H9 (cell line): ENCODE measurements around the gene SEC11A. TPM values are rescaled to one million over a fixed set of nuclear protein-coding genes. Genes with fewer than 3 reads are reported as not detected.

Experiments
- DNase-seq: peaks from one replicate; pipeline ENCODE4 v3.0.0-alpha.2; 2017
- H2AFZ ChIP-seq: one replicate; pipeline ENCODE4 v1.6.1; 2013; ENCODE audit warnings: mild to moderate bottlenecking, low read length, control low read depth, moderate library complexity
- H2AK5ac ChIP-seq: 2 replicates; pipeline ENCODE4 v1.6.1; 2013; ENCODE audit warnings: low read length, control low read depth, mixed read lengths; ENCODE audit not compliant: insufficient read length
- H2BK120ac ChIP-seq: one replicate; pipeline ENCODE4 v1.6.1; 2013; ENCODE audit warnings: low read depth, mild to moderate bottlenecking, low read length, control low read depth, inconsistent platforms; ENCODE audit not compliant: poor library complexity, severe bottlenecking
- H2BK12ac ChIP-seq: 2 replicates; pipeline ENCODE4 v1.6.1; 2013; ENCODE audit warnings: low read length, control low read depth, mixed read lengths, low read depth; ENCODE audit not compliant: insufficient read length
- H2BK15ac ChIP-seq: 2 replicates; pipeline ENCODE4 v1.6.1; 2013; ENCODE audit warnings: low read depth, low read length, control low read depth
- H2BK20ac ChIP-seq: one replicate; pipeline ENCODE4 v1.6.1; 2013; ENCODE audit warnings: low read depth, mild to moderate bottlenecking, low read length, control low read depth, inconsistent platforms; ENCODE audit not compliant: poor library complexity, severe bottlenecking
- H2BK5ac ChIP-seq: 2 replicates; pipeline ENCODE4 v1.6.1; 2013; ENCODE audit warnings: low read length, control low read depth, mixed read lengths; ENCODE audit not compliant: insufficient read length
- H3K14ac ChIP-seq: 2 replicates; pipeline ENCODE4 v1.6.1; 2013; ENCODE audit warnings: low read length, control low read depth; ENCODE audit not compliant: insufficient read depth
- H3K18ac ChIP-seq: 2 replicates; pipeline ENCODE4 v1.6.1; 2013; ENCODE audit warnings: low read depth, mild to moderate bottlenecking, mixed read lengths, low read length, control low read depth; ENCODE audit not compliant: insufficient read length
- H3K23ac ChIP-seq: 2 replicates; pipeline ENCODE4 v1.6.1; 2013; ENCODE audit warnings: low read length, control low read depth, mixed read lengths, low read depth; ENCODE audit not compliant: insufficient read length
- H3K23me2 ChIP-seq: 2 replicates; pipeline ENCODE4 v1.6.1; 2013; ENCODE audit warnings: low read depth, mild to moderate bottlenecking, mixed read lengths, low read length, control low read depth; ENCODE audit not compliant: insufficient read length, poor library complexity, severe bottlenecking
- H3K27ac ChIP-seq: 2 replicates; pipeline ENCODE4 v1.5.1; 2013; ENCODE audit warnings: low read length, control low read depth, mixed read lengths, low read depth; ENCODE audit not compliant: insufficient read length
- H3K27me3 ChIP-seq: 2 replicates; pipeline ENCODE4 v1.6.1; 2013; ENCODE audit warnings: low read length, control low read depth, inconsistent platforms; ENCODE audit not compliant: insufficient read depth
- H3K4ac ChIP-seq: 2 replicates; pipeline ENCODE4 v1.6.1; 2013; ENCODE audit warnings: low read depth, mild to moderate bottlenecking, control low read depth, inconsistent platforms, low read length, moderate library complexity
- H3K4me1 ChIP-seq: 2 replicates; pipeline ENCODE4 v1.6.1; 2013; ENCODE audit warnings: low read length, control low read depth, inconsistent platforms; ENCODE audit not compliant: insufficient read depth
- H3K4me2 ChIP-seq: 2 replicates; pipeline ENCODE4 v1.6.1; 2013; ENCODE audit warnings: low read length, control low read depth, mixed read lengths; ENCODE audit not compliant: insufficient read length, insufficient read depth
- H3K56ac ChIP-seq: 2 replicates; pipeline ENCODE4 v1.6.1; 2013; ENCODE audit warnings: low read depth, mild to moderate bottlenecking, mixed read lengths, low read length, control low read depth; ENCODE audit not compliant: insufficient read length
- H3K79me1 ChIP-seq: 2 replicates; pipeline ENCODE4 v1.6.1; 2013; ENCODE audit warnings: low read depth, mild to moderate bottlenecking, moderate library complexity, low read length, control low read depth, inconsistent platforms; ENCODE audit not compliant: insufficient read depth, poor library complexity, severe bottlenecking
- H3K79me2 ChIP-seq: 2 replicates; pipeline ENCODE4 v1.6.1; 2013; ENCODE audit warnings: low read length, control low read depth, inconsistent platforms; ENCODE audit not compliant: insufficient read depth
- H3K9ac ChIP-seq: 2 replicates; pipeline ENCODE4 v1.6.1; 2013; ENCODE audit warnings: low read length, control low read depth, mixed read lengths; ENCODE audit not compliant: insufficient read length; ENCODE audit errors: extremely low read depth
- H3K9me3 ChIP-seq: one replicate; pipeline ENCODE4 v1.6.1; 2013; ENCODE audit warnings: low read depth, low read length, inconsistent platforms; ENCODE audit not compliant: control insufficient read depth
- H3T11ph ChIP-seq: one replicate; pipeline ENCODE4 v1.6.1; 2013; ENCODE audit warnings: mild to moderate bottlenecking, low read length, control low read depth, inconsistent platforms
- H4K20me1 ChIP-seq: one replicate; pipeline ENCODE4 v1.6.1; 2013; ENCODE audit not compliant: control insufficient read depth, insufficient read length, insufficient read depth
- H4K5ac ChIP-seq: 2 replicates; pipeline ENCODE4 v1.6.1; 2013; ENCODE audit warnings: low read depth, mild to moderate bottlenecking, mixed read lengths, low read length, control low read depth; ENCODE audit not compliant: insufficient read length
- H4K8ac ChIP-seq: replicated peaks from 2 replicates; pipeline ENCODE4 v1.6.1; 2013; ENCODE audit warnings: low read length, control low read depth, mixed read lengths, low read depth; ENCODE audit not compliant: insufficient read length
- H4K91ac ChIP-seq: 2 replicates; pipeline ENCODE4 v1.6.1; 2013; ENCODE audit warnings: low read depth, mild to moderate bottlenecking, moderate library complexity, mixed read lengths, low read length, control low read depth; ENCODE audit not compliant: insufficient read length
- H3K27ac Mint-ChIP-seq, 3 experiments: 2 replicates in 2 of 3; 3 replicates in 1 of 3; pipeline ENCODE4 v1.8.0; 2020 to 2021; ENCODE audit warnings: mixed read lengths in 3 of 3, mild to moderate bottlenecking in 1 of 3, moderate library complexity in 1 of 3
- H3K27me3 Mint-ChIP-seq: 2 replicates; pipeline ENCODE4 v1.8.0; 2021; ENCODE audit warnings: low read depth, mild to moderate bottlenecking, moderate library complexity, mixed read lengths
- H3K36me3 Mint-ChIP-seq, 3 experiments: 2 replicates in 2 of 3; 3 replicates in 1 of 3; pipeline ENCODE4 v1.8.0; 2020 to 2021; ENCODE audit warnings: low read depth in 3 of 3, mixed read lengths in 3 of 3; ENCODE audit not compliant: insufficient read depth in 1 of 3
- H3K4me1 Mint-ChIP-seq, 2 experiments: 2 replicates each; pipeline ENCODE4 v1.8.0; 2020; ENCODE audit warnings: mixed read lengths in 2 of 2
- H3K4me3 Mint-ChIP-seq, 2 experiments: 2 replicates in 1 of 2; 3 replicates in 1 of 2; pipeline ENCODE4 v1.8.0; 2020 to 2021; ENCODE audit warnings: mild to moderate bottlenecking in 2 of 2, mixed read lengths in 2 of 2, moderate library complexity in 1 of 2
- H3K9me3 Mint-ChIP-seq, 2 experiments: 2 replicates in 1 of 2; 3 replicates in 1 of 2; pipeline ENCODE4 v1.8.0; 2020; ENCODE audit warnings: mild to moderate bottlenecking in 2 of 2, mixed read lengths in 2 of 2, moderate library complexity in 1 of 2
- CTCF ChIP-seq: fragments of 200-600 bp; sonication (generic); conservative IDR thresholded peaks from 3 replicates; pipeline ENCODE4 v1.8.0; 2021; ENCODE audit warnings: antibody characterized with exemption, mild to moderate bottlenecking
- WGBS: extraction: QIAGEN DNeasy Blood & Tissue Kit; methylation state at CpG from one replicate; pipeline ENCODE4 v1.1.7; 2013; ENCODE audit warnings: missing lambda C conversion rate, low lambda C conversion rate, mixed read lengths; ENCODE audit not compliant: insufficient read length; ENCODE audit errors: extremely low coverage; 5-methylcytosine and 5-hydroxymethylcytosine counted together
- total RNA-seq: library from RNA; stranded (reverse); gene quantifications from 2 replicates; pipeline ENCODE4 v1.2.1, GENCODE V29; 2021

Gene SEC11A
- total RNA-seq, 1 experiment from 2014 or later = 250 TPM

- Histone ChIP-seq H4K91ac (no peak overlapping the region), H3K9me3 (no peaks in the 10 kb centered on the region), H3K56ac (no peak overlapping the region), H2AK5ac (no peak overlapping the region), H2AFZ (no peak overlapping the region), H2BK5ac (no peak overlapping the region), H3K23me2 (no peaks in the 10 kb centered on the region), H3T11ph (no peak overlapping the region), H4K20me1 (no peaks in the 10 kb centered on the region), H3K27me3 (no peaks in the 10 kb centered on the region), H3K14ac (no peak overlapping the region), H3K18ac (no peak overlapping the region), H3K4ac (no peak overlapping the region), H3K79me1 (peaks cover 9% of the 10 kb centered on the region), H4K5ac (no peak overlapping the region), H4K8ac (no peak overlapping the region), H3K4me1 (no peaks in the 10 kb centered on the region), H2BK12ac (no peak overlapping the region), H3K79me2 (peaks cover 15% of the 10 kb centered on the region), H3K9ac (no peak overlapping the region), H2BK120ac (no peak overlapping the region), H3K27ac (no peak overlapping the region), H3K4me2 (no peak overlapping the region), H2BK20ac (no peak overlapping the region), H3K23ac (no peak overlapping the region), H2BK15ac (no peak overlapping the region)
- H3K27ac Mint-ChIP-seq = no peak overlapping the region
- H3K4me1 Mint-ChIP-seq = no peaks in the 10 kb centered on the region
- H3K9me3 Mint-ChIP-seq = no peaks in the 10 kb centered on the region
- H3K4me3 Mint-ChIP-seq = no peak overlapping the region
- no peak for TF ChIP-seq CTCF
- no peaks in the 10 kb centered on the region for H3K27me3 Mint-ChIP-seq
- no peak for DNase-seq
- peaks cover 5 to 29% (median 10%) of the 10 kb centered on the region in 3 experiments; a peak in 6 of 7 replicates for H3K36me3 Mint-ChIP-seq
- WGBS = no CpG with 5 or more reads among the region's 3 CpGs
Measured at GRCh38 chr15:84762840-84763572, 47.1 kb upstream of the SEC11A start.
